ENCODE results near the gene FHL1.
A peak's percentile ranks its signal among the peaks of the same experiment; 100 is the strongest.

Gene FHL1

GRCh38 chrX:136255541-136255940 is 108.2 kb downstream of the FHL1 start:
- peaks cover 0 to 13% (median 9%) of the 10 kb centered on the region in 4 experiments for H3K4me1 ChIP-seq (ENCODE audit: control extremely low read depth in 1 of 4, control insufficient read depth in 4 of 4, insufficient read depth in 4 of 4, low read length in 3 of 4)
- DNase-seq = no peak
- POLR2A ChIA-PET = no interaction called here
- WGBS (ENCODE audit: insufficient coverage) = 79% methylated on average over 4 of the region's 5 CpGs
- CTCF ChIA-PET = interaction anchor here (0.9 to 2.4 kb wide), 2 partner anchors 13 to 93 kb away, joined by 3 to 8 read pairs; no protein-coding TSS in a partner anchor
- H3K4me3 ChIP-seq (ENCODE audit: control insufficient read depth in 1 of 7, extremely low read depth in 1 of 7, insufficient read depth in 4 of 7, low read depth in 2 of 7, low read length in 6 of 7) = no peak overlapping the region
- no peaks in the 10 kb centered on the region for H3K9me3 ChIP-seq (ENCODE audit: control extremely low read depth in 1 of 5, control insufficient read depth in 4 of 5, insufficient read depth in 2 of 5, low read depth in 1 of 5, low read length in 4 of 5)
- peaks cover 0 to 6% (median 0%) of the 10 kb centered on the region in 5 experiments for H3K27me3 ChIP-seq (replicated peaks in 2 of 5; ENCODE audit: control insufficient read depth in 4 of 5, insufficient read depth in 5 of 5, low read length in 4 of 5)
- no peak overlapping the region for H3K27ac ChIP-seq (ENCODE audit: insufficient read depth in 1 of 2, low read depth in 1 of 2, low read length in 2 of 2, poor library complexity in 1 of 2, severe bottlenecking in 2 of 2)
- H3K36me3 ChIP-seq (ENCODE audit: control insufficient read depth in 4 of 4, insufficient read depth in 4 of 4, low read length in 3 of 4) = no peaks in the 10 kb centered on the region

GRCh38 chrX:136256026-136256425 is 108.7 kb downstream of the FHL1 start:
- Histone ChIP-seq H3K27ac (ENCODE audit: insufficient read depth in 1 of 2, low read depth in 1 of 2, low read length in 2 of 2, poor library complexity in 1 of 2, severe bottlenecking in 2 of 2) (no peak overlapping the region), H3K9me3 (ENCODE audit: control extremely low read depth in 1 of 5, control insufficient read depth in 4 of 5, insufficient read depth in 2 of 5, low read depth in 1 of 5, low read length in 4 of 5) (no peaks in the 10 kb centered on the region), H3K4me1 (ENCODE audit: control extremely low read depth in 1 of 4, control insufficient read depth in 4 of 4, insufficient read depth in 4 of 4, low read length in 3 of 4) (peaks cover 0 to 13% (median 10%) of the 10 kb centered on the region in 4 experiments), H3K27me3 (replicated peaks in 2 of 5; ENCODE audit: control insufficient read depth in 4 of 5, insufficient read depth in 5 of 5, low read length in 4 of 5) (peaks cover 0 to 6% (median 0%) of the 10 kb centered on the region in 5 experiments), H3K4me3 (ENCODE audit: control insufficient read depth in 1 of 7, extremely low read depth in 1 of 7, insufficient read depth in 4 of 7, low read depth in 2 of 7, low read length in 6 of 7) (no peak overlapping the region), H3K36me3 (ENCODE audit: control insufficient read depth in 4 of 4, insufficient read depth in 4 of 4, low read length in 3 of 4) (no peaks in the 10 kb centered on the region)
- POLR2A ChIA-PET = no interaction called here
- CTCF ChIA-PET = interaction anchor here (0.9 to 2.4 kb wide), 2 partner anchors 12 to 94 kb away, joined by 3 to 8 read pairs; no protein-coding TSS in a partner anchor
- no peak for DNase-seq
- 70% methylated on average over 7 of the region's 7 CpGs for WGBS (ENCODE audit: insufficient coverage)

- WGBS (ENCODE audit: insufficient coverage) = 70% methylated on average over 1 of the region's 1 CpG
- ChIA-PET POLR2A (no interaction called here), CTCF (no interaction called here)
- Histone ChIP-seq H3K9me3 (ENCODE audit: control extremely low read depth in 1 of 5, control insufficient read depth in 4 of 5, insufficient read depth in 2 of 5, low read depth in 1 of 5, low read length in 4 of 5) (no peaks in the 10 kb centered on the region), H3K27me3 (replicated peaks in 2 of 5; ENCODE audit: control insufficient read depth in 4 of 5, insufficient read depth in 5 of 5, low read length in 4 of 5) (no peaks in the 10 kb centered on the region), H3K4me1 (ENCODE audit: control extremely low read depth in 1 of 4, control insufficient read depth in 4 of 4, insufficient read depth in 4 of 4, low read length in 3 of 4) (peaks cover 0 to 13% (median 6%) of the 10 kb centered on the region in 4 experiments), H3K4me3 (ENCODE audit: control insufficient read depth in 1 of 7, extremely low read depth in 1 of 7, insufficient read depth in 4 of 7, low read depth in 2 of 7, low read length in 6 of 7) (no peak overlapping the region), H3K27ac (ENCODE audit: insufficient read depth in 1 of 2, low read depth in 1 of 2, low read length in 2 of 2, poor library complexity in 1 of 2, severe bottlenecking in 2 of 2) (no peak overlapping the region), H3K36me3 (ENCODE audit: control insufficient read depth in 4 of 4, insufficient read depth in 4 of 4, low read length in 3 of 4) (no peaks in the 10 kb centered on the region)
- DNase-seq = no peak
These were observed 111.6 kb downstream of the FHL1 start for GRCh38 chrX:136258951-136259350.

DNA sequence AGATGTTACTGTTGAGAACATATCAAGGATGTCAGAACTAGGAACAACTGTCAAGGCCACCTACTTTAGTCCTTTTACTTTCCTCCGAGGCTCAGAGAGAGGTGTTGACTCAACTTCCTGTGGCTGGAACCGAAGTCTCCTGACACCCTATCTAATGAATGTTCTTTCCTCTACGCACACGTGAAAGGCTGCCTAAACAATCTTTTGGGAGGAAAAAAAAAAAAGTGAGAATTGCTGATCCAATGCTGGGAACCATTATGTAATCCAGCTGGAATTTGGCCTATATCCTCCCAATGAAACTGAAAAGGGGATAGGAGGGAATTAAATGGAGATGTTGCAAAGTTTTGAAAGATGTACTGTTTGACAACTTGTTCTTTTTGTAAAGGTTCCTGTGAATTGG is 112.2 kb downstream of the FHL1 start:
- CTCF ChIA-PET = no interaction called here
- Histone ChIP-seq H3K27ac (ENCODE audit: insufficient read depth in 1 of 2, low read depth in 1 of 2, low read length in 2 of 2, poor library complexity in 1 of 2, severe bottlenecking in 2 of 2) (no peak overlapping the region), H3K4me3 (ENCODE audit: control insufficient read depth in 1 of 7, extremely low read depth in 1 of 7, insufficient read depth in 4 of 7, low read depth in 2 of 7, low read length in 6 of 7) (no peak overlapping the region), H3K9me3 (ENCODE audit: control extremely low read depth in 1 of 5, control insufficient read depth in 4 of 5, insufficient read depth in 2 of 5, low read depth in 1 of 5, low read length in 4 of 5) (no peaks in the 10 kb centered on the region), H3K4me1 (ENCODE audit: control extremely low read depth in 1 of 4, control insufficient read depth in 4 of 4, insufficient read depth in 4 of 4, low read length in 3 of 4) (peaks cover 0 to 13% (median 6%) of the 10 kb centered on the region in 4 experiments), H3K27me3 (replicated peaks in 2 of 5; ENCODE audit: control insufficient read depth in 4 of 5, insufficient read depth in 5 of 5, low read length in 4 of 5) (no peaks in the 10 kb centered on the region), H3K36me3 (ENCODE audit: control insufficient read depth in 4 of 4, insufficient read depth in 4 of 4, low read length in 3 of 4) (no peaks in the 10 kb centered on the region)
- WGBS (ENCODE audit: insufficient coverage) = 37% methylated on average over 2 of the region's 4 CpGs
- DNase-seq = peak in 2 of 3 donors; percentile 24 to 30
- POLR2A ChIA-PET = no interaction called here

DNA sequence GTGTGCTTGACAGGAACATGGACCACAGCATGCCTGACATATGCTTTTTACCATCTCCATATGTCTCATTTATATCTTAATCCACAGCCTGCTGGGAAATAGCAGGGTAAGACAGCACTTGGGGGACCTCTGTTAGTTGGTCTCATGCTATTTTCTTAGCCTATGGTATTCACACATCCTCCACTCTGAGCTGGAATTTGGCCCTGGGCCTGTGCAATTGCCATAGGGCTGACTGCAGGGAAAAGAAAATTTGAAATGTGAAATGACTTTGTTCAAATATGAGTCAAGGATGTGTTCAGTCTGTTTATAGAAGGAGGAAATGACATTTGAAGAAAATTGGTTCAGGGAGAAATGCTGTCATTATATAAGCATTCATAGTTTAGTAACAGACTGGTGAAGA is 113.4 kb downstream of the FHL1 start:
- H3K36me3 ChIP-seq (ENCODE audit: control insufficient read depth in 4 of 4, insufficient read depth in 4 of 4, low read length in 3 of 4) = no peaks in the 10 kb centered on the region
- H3K27me3 ChIP-seq (replicated peaks in 2 of 5; ENCODE audit: control insufficient read depth in 4 of 5, insufficient read depth in 5 of 5, low read length in 4 of 5) = no peaks in the 10 kb centered on the region
- peaks cover 0 to 13% (median 6%) of the 10 kb centered on the region in 4 experiments for H3K4me1 ChIP-seq (ENCODE audit: control extremely low read depth in 1 of 4, control insufficient read depth in 4 of 4, insufficient read depth in 4 of 4, low read length in 3 of 4)
- H3K4me3 ChIP-seq (ENCODE audit: control insufficient read depth in 1 of 7, extremely low read depth in 1 of 7, insufficient read depth in 4 of 7, low read depth in 2 of 7, low read length in 6 of 7) = no peak overlapping the region
- POLR2A ChIA-PET = interaction anchor here (0.5 kb wide), 1 partner anchor 36 kb away, joined by 3 read pairs; no protein-coding TSS in a partner anchor
- no peaks in the 10 kb centered on the region for H3K9me3 ChIP-seq (ENCODE audit: control extremely low read depth in 1 of 5, control insufficient read depth in 4 of 5, insufficient read depth in 2 of 5, low read depth in 1 of 5, low read length in 4 of 5)
- no peak for DNase-seq
- no peak overlapping the region for H3K27ac ChIP-seq (ENCODE audit: insufficient read depth in 1 of 2, low read depth in 1 of 2, low read length in 2 of 2, poor library complexity in 1 of 2, severe bottlenecking in 2 of 2)
- CTCF ChIA-PET = no interaction called here

All from common myeloid progenitor, CD34-positive (primary cell).